22Rv1 (cell line): Measurements from ENCODE around the gene UNC50.

Experiments used
- H3K27ac ChIP-seq: fragments of 450-650 bp; 2 replicates; pipeline ENCODE4 v1.5.1; 2017
- ZFX ChIP-seq: fragments of 450-650 bp; IDR thresholded peaks from 2 replicates; pipeline ENCODE4 v1.6.1; 2017; ENCODE audit warnings: antibody characterized with exemption, borderline replicate concordance
- TF ChIP-seq, protein P1 (sequence below): fragments of 450-650 bp; IDR thresholded peaks from 2 replicates; pipeline ENCODE4 v1.5.1; 2017; ENCODE audit warnings: mild to moderate bottlenecking

Gene UNC50

DNA sequence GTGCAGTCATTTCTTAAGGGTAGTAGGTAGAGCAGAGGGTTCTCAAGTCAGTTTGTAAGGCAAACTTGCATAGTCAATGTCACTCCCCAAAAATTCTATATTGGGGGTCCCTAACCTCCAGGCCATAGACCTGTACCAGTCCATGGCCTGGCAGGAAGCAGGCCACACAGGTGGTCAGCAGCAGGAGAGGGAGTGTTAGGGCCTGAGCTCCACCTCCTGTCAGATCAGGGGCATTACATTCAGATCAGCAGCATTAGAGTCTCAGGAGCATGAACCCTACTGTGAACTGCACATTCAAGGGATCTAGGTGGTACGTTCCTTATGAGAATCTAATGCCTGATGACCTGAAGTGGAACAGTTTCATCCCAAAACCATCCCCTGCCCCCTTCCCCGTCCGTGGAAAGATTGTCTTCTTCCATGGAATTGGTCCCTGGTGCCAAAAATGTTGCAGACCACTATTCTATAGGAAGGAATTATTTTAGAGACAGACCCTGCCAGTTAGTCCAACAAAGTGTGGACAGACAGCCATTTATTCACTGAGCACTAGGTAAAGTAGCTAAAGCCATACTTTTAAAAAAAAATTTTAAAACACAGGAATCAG, 6.8 kb upstream of the UNC50 start:
- H3K27ac ChIP-seq: no peak overlapping the region
- TF ChIP-seq, protein P1, sequence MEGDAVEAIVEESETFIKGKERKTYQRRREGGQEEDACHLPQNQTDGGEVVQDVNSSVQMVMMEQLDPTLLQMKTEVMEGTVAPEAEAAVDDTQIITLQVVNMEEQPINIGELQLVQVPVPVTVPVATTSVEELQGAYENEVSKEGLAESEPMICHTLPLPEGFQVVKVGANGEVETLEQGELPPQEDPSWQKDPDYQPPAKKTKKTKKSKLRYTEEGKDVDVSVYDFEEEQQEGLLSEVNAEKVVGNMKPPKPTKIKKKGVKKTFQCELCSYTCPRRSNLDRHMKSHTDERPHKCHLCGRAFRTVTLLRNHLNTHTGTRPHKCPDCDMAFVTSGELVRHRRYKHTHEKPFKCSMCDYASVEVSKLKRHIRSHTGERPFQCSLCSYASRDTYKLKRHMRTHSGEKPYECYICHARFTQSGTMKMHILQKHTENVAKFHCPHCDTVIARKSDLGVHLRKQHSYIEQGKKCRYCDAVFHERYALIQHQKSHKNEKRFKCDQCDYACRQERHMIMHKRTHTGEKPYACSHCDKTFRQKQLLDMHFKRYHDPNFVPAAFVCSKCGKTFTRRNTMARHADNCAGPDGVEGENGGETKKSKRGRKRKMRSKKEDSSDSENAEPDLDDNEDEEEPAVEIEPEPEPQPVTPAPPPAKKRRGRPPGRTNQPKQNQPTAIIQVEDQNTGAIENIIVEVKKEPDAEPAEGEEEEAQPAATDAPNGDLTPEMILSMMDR: peak; percentile 74
- TF ChIP-seq ZFX: no peak

DNA sequence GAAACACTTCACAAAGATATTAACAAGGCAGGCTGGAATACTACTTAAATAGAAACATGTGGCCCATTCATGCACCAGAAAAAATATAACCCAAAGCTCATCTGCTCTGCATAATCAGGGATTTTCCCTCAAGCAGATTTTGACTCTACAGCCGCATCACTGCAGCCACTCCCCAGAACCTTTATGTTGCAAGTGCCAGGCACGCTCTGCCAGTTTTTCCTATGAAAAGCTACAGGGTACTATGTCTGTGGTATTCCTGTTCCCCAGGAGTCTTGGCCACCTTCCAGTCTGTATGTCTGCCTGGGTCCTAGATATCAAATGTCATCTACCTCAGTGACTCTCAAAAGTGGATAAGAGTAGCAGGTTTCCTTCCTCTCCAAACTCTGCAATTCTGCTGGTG, 3.8 kb upstream of the UNC50 start:
- TF ChIP-seq, protein P1: no peak
- TF ChIP-seq ZFX: no peak
- no peak overlapping the region for H3K27ac ChIP-seq

DNA sequence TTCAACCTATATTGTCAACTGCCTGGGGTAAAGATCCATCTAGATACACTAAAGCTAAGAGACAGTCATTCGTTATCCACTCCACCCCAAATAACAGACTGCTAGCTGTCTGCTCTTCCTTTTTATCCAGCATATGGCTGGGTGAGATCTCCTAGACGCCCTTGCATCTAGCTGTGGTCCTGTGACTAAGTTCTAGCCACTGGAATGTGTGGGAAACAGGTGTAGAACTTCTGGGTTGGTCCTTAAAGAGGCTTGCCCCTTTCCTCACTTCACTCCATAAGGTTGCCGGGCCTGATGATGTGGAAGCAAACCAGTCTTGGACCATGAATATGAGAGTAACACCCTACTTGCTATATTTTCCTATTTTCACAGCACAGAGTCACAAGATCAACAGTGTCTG, 3.3 kb upstream of the UNC50 start:
- TF ChIP-seq, protein P1: no peak
- TF ChIP-seq ZFX: no peak
- no peak overlapping the region for H3K27ac ChIP-seq

DNA sequence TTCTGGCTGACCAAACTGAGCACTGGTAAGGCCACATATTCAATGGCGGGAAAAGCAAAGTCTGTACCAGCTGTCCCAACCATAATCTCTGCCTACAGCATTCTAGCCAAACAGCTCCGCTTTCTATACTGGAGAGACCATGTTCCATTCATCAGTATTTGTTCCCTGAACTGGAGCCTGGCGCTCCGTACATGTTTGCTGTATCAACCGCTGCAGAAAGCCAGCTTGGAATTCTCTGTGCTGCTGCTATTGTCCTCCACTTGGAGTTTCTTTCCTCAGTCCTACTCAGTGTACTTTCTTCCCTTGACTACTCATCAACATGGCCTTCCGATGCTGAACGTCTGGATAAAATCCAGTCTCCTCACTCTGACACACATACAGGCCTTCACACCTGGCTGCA, 2.0 kb upstream of the UNC50 start:
- no peak for TF ChIP-seq ZFX
- TF ChIP-seq, protein P1: no peak
- no peak overlapping the region for H3K27ac ChIP-seq

DNA sequence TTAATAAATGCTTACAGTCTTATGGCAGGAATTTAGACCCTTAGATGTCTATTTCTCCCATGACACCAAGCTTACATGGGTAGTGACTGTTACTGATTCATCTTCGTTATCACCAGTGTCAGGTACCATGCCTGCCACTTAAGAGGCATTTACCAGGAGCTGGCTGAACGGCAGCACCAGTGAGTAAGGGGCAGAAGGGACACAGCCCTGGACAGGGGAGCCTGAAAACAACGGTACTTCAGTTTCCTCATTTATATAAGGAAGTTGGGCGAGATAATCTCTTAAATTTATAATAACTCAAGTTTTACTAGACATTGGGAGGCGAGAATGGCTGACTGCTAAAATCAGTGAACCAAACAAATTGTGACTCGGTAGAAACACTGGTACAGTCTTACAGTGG, 1.3 kb upstream of the UNC50 start:
- H3K27ac ChIP-seq: no peak overlapping the region
- TF ChIP-seq ZFX: no peak
- TF ChIP-seq, protein P1: no peak

DNA sequence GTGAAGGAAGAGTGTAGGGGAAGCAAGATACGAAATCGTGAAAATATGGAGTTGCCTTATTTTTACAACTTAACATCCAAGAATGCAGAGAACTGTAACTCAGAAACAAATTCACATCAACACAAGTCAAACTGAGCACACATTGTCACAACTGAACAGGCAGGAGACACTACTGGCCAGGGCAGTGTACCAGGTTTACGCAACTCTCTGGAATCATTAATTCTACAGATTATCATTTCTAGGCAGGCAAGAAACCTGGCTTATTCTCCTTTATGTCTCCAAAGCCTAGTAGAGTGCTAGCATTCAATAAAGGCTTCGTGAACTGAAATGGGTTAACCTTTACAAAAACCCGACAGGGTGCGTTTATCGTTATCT, 661 bp upstream of the UNC50 start:
- no peak for TF ChIP-seq ZFX
- TF ChIP-seq, protein P1: no peak
- peak overlapping the region; percentile 77 for H3K27ac ChIP-seq

DNA sequence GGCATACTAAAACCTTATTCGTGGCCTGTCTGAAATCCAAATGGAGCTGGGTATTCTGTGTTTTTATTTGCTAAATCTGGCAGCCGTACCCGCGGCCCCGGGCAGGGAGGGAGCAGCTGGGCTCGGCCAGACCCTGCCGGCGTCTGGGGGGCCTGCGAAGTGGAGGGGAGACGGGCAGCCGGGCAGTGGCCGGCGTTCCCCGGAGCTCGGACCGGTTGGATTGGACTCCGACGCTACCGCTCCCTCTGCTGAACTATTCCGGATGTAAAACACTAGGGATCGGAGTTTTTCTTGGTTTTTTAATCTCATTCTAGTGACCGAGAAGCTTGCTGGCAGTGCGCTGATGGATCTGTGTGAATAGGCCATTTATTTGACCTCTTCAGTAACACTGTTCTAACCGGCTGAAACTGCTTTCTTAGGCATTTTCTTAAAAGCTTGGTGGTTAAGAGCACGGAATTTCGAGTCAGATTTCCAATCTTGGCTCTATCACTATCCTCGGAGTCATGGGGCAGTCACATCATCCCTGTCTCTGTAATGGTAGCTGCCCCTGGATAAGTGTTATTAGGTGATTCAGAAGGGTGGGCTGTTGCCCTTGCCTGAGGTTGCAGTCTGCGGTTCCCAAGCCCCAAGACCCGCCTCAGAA, 694 bp downstream of the UNC50 start:
- H3K27ac ChIP-seq: peak overlapping the region; percentile 77
- TF ChIP-seq, protein P1: no peak
- TF ChIP-seq ZFX: no peak
